ENCODE results near the gene KLHL10.

- TF ChIP-seq CTCF (IDR thresholded peaks at IDR 0.05; ENCODE audit: poor library complexity): peak; percentile 9
- TF ChIP-seq EZH2 (IDR thresholded peaks at IDR 0.05; ENCODE audit: borderline replicate concordance): no peak
- no peak for TF ChIP-seq EZH2phosphoT487 (IDR thresholded peaks at IDR 0.05; ENCODE audit: low read depth, severe bottlenecking, unreplicated experiment)
Measured at GRCh38 chr17:41812381-41813151, 25.1 kb upstream of the KLHL10 start, which contains the start of gene FKBP10.
